Stomach (tissue), 4 donors: Measurements from ENCODE around the gene PCDHA8.

Experiments
- CTCF ChIP-seq, 7 experiments: fragments of 450-650 bp in 4 of 7; fragments of 200-600 bp in 3 of 7; sonication (generic) in 3 of 7; IDR thresholded peaks; one replicate each; pipeline ENCODE4 v1.5.1; 2016 to 2019; ENCODE audit warnings: antibody characterized with exemption in 7 of 7, control low read depth in 2 of 7, mild to moderate bottlenecking in 1 of 7
- POLR2A ChIP-seq, 4 donors: fragments of 450-650 bp; IDR thresholded peaks; one replicate each; pipeline ENCODE4 v1.6.1; 2016; ENCODE audit warnings: antibody characterized with exemption in 4 of 4, control low read depth in 2 of 4, mild to moderate bottlenecking in 1 of 4, moderate library complexity in 1 of 4

DNA sequence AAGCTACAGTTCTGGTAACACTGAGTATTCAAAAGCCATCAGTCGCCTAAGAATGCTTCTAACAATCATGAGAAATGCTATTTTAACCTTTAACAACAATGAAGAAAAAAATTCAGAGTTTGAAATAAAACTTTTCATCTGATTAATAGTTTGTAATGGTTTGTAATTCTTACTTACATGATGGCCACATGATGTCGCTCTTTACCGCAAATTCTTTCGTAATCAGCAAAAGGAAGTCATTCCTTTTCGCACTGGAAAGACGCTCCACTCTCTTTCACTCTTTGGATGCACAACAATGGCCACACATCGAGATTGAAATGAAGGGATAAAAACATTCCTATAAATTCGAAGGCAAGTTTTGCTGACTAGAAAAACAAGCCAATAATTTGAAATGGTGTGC lies 7.0 kb upstream of the PCDHA8 start, which contains the start of gene PCDHA7:
- TF ChIP-seq CTCF (IDR thresholded peaks at IDR 0.05) (no peak), POLR2A (IDR thresholded peaks at IDR 0.05) (no peak)
